Measurements from ENCODE around the gene BLOC1S5.
A peak's percentile ranks its signal among the peaks of the same experiment; 100 is the strongest.

Gene BLOC1S5

DNA sequence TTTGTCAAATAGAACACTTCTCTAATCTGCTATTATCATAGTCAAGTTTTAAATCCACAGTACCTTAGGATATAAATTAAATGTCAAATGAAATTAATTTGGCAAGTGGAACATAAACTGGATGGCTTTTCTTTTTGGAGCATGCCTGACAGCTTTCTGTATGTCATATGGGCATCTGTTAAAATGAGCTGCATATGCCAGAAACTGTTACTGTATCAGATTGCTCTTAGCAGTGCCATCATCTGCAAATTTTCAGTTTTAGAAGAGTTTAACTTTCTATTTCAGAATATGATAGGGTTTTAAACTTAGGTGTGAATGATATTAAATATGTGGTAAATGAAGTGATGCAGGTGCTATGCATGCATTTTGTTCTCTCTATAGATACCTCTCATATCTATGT lies 41.6 kb upstream of the BLOC1S5 start:
- in situ Hi-C loops (cut with MboI; ENCODE audit: low sequenced_read_pairs, unreplicated experiment) = no loop called here
- no peak for DNase-seq (ENCODE audit: low spot score)
- TF ChIP-seq, protein P1, sequence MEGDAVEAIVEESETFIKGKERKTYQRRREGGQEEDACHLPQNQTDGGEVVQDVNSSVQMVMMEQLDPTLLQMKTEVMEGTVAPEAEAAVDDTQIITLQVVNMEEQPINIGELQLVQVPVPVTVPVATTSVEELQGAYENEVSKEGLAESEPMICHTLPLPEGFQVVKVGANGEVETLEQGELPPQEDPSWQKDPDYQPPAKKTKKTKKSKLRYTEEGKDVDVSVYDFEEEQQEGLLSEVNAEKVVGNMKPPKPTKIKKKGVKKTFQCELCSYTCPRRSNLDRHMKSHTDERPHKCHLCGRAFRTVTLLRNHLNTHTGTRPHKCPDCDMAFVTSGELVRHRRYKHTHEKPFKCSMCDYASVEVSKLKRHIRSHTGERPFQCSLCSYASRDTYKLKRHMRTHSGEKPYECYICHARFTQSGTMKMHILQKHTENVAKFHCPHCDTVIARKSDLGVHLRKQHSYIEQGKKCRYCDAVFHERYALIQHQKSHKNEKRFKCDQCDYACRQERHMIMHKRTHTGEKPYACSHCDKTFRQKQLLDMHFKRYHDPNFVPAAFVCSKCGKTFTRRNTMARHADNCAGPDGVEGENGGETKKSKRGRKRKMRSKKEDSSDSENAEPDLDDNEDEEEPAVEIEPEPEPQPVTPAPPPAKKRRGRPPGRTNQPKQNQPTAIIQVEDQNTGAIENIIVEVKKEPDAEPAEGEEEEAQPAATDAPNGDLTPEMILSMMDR (IDR thresholded peaks at IDR 0.05; ENCODE audit: borderline replicate concordance, control extremely low read depth, extremely low read depth, insufficient read depth, missing control alignments) = no peak

DNA sequence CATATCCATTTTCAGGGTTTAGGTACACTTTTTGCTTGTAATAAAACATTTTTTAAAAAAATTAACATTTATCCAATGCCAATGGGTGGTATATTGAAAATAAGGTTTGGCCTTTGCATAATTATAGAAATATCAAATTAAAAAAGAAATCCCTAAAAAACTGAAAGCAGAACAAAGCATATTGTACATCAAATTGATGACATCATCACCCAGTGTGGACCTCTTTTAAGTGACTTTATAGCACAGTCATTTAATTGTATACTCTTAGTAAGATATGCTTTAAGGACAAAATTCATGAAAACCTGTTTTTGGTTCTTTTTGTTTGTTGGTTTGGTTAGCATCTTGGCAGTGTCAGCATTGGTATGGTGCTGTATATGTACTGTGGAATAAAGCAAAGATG lies 39.5 kb upstream of the BLOC1S5 start:
- no peak for DNase-seq (ENCODE audit: low spot score)
- in situ Hi-C loops (cut with MboI; ENCODE audit: low sequenced_read_pairs, unreplicated experiment) = no loop called here
- TF ChIP-seq, protein P1 (IDR thresholded peaks at IDR 0.05; ENCODE audit: borderline replicate concordance, control extremely low read depth, extremely low read depth, insufficient read depth, missing control alignments) = no peak

DNA sequence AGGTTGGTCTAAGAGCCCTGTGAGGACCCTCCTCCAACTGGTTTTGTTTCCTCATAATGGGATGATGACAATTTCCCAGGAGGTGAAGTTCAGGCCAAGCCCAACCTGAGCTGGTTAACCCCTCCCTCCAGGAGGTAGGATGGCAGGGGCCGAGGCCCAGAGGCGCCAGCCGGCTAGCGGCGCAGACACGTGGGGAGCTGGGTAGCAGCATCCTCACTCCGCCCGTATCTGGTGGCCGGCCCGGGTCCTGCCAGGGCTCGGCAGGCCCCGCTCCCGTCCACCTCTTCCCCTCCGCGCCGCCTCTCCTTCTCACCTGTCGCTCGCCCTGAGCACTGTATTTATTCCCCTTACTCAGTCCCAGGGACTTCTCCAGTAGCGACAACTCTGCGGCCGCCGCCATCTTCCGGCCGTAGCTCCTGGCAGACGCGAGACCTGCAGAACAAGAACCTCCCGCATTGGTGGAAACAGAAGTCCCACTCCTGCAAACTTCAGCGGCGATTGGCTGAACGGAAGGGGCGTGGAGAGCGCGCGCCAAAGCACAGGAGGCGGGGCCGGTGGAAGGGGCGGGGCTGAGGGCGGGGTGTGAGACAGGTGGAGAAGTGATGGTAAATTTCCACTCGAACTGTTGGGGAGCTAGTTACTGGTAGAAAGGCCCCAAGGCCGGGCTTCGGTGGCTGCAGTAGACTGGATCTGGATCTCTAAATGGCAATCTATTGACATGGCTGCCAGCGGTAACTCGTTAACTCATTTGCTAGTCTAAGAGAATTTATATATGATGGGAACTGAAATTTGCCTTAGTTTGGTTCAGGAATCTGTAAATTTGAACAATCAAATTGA lies 38.2 kb upstream of the BLOC1S5 start, which contains the start of gene EEF1E1:
TSS of gene EEF1E1 (minus strand) at position 427 of the 837 bp plus-strand sequence. CDS start at position 400, 27 bp downstream.
- in situ Hi-C loops (cut with MboI; ENCODE audit: low sequenced_read_pairs, unreplicated experiment) = no loop called here
- DNase-seq (ENCODE audit: low spot score) = peak; percentile 97
- TF ChIP-seq, protein P1 (IDR thresholded peaks at IDR 0.05; ENCODE audit: borderline replicate concordance, control extremely low read depth, extremely low read depth, insufficient read depth, missing control alignments) = no peak

DNA sequence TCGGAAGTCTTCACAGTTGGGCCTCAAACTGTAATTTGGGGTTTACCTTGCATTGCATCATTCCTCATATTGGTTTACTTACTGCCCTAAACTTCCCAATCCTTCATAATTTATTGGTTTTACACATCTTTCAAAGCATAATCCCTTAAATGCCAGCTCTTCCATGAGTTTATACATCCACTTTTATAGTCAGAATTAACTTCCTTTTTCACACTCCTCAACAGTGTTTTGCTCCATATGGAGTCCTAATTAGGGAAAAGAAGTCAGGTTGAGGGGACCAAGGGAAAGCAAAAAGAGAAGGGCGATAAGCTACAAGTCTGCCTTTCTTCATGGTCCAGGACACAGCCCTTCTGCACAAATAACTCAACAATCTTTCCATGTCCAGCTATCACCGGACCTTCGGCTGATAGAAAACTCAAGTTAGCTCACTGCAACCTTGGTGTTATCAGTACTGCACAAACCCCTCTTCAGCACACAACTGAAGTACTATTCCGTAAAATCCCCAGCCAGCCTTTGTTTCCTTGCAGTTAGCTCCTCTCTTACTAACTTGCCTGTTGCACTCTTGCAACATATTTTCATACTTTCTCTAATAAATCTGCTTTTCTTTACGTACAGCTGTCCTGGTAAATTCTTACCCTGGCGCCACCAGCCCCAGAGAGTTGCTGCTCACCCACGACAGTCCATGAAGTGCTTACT lies 36.1 kb upstream of the BLOC1S5 start:
- TF ChIP-seq, protein P1 (IDR thresholded peaks at IDR 0.05; ENCODE audit: borderline replicate concordance, control extremely low read depth, extremely low read depth, insufficient read depth, missing control alignments) = no peak
- no peak for DNase-seq (ENCODE audit: low spot score)
- in situ Hi-C loops (cut with MboI; ENCODE audit: low sequenced_read_pairs, unreplicated experiment) = no loop called here

DNA sequence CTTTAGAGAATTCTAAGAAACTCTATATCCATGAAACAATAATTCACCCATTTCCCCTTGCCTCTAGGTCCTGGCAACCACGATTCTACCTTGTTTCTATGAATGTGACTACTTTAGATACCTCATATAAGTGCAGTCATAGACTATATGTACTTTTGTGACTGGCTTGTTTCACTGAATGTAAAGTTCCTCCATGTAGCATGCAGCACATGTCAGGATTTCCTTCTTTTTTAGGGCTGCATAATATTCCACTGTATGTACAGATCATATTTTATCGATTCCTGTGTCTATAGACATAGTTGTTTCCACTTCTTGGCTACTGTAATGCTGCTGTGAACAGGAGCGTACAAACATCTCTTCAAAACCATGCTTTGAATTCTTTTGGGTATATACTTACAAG lies 26.5 kb upstream of the BLOC1S5 start:
- DNase-seq (ENCODE audit: low spot score) = no peak
- TF ChIP-seq, protein P1 (IDR thresholded peaks at IDR 0.05; ENCODE audit: borderline replicate concordance, control extremely low read depth, extremely low read depth, insufficient read depth, missing control alignments) = no peak
- in situ Hi-C loops (cut with MboI; ENCODE audit: low sequenced_read_pairs, unreplicated experiment) = no loop called here

DNA sequence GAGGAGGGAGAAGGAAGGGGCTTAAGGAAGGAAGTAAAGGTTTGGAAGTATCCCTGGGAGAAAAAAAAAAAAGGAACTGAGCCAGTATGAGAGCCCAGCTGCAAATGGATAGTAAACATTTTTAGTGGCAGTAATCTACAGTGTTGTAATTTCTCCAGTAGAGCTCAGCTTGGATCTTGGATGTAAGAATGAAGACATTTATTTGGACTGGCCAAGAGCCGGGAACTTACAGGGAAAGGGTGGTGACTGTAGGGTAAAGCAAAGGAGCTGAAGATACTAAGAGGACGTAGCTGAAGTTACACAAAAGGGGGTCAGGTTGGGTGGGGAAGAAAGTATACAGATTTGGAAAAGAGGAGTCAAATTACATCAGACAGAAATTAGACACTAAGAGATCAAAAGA lies 24.7 kb upstream of the BLOC1S5 start:
- no peak for DNase-seq (ENCODE audit: low spot score)
- in situ Hi-C loops (cut with MboI; ENCODE audit: low sequenced_read_pairs, unreplicated experiment) = no loop called here
- TF ChIP-seq, protein P1 (IDR thresholded peaks at IDR 0.05; ENCODE audit: borderline replicate concordance, control extremely low read depth, extremely low read depth, insufficient read depth, missing control alignments) = no peak
